Stimulated activated naive B cell treated with anti-CD40 and anti-IgM and Interleukin-4, amounts not matched to agents 10 μg/mL and 1 μg/mL and 100 μg/mL, for 72 hours (primary cell): ENCODE results near the gene MITF.
A peak's percentile ranks its signal among the peaks of the same experiment; 100 is the strongest.

Experiments
- ATAC-seq, 2 donors: fragments of 150-1000 bp; cut with Tn5 transposase; replicated peaks; 2 replicates each; pipeline ENCODE4 v1.10.0; 2021; ENCODE audit warnings: moderate library complexity in 1 of 2
- DNase-seq: peaks from one replicate; pipeline ENCODE4 v3.0.0; 2021
- H3K27ac Mint-ChIP-seq: one replicate; pipeline ENCODE4 v1.8.0; 2022; ENCODE audit warnings: mild to moderate bottlenecking, mixed read lengths
- H3K27me3 Mint-ChIP-seq, 2 donors: one replicate each; pipeline ENCODE4 v1.8.0; 2022; ENCODE audit warnings: mixed read lengths in 2 of 2
- H3K36me3 Mint-ChIP-seq, 2 donors: one replicate each; pipeline ENCODE4 v1.8.0; 2022; ENCODE audit warnings: mixed read lengths in 2 of 2, mild to moderate bottlenecking in 1 of 2
- H3K4me1 Mint-ChIP-seq, 2 donors: one replicate each; pipeline ENCODE4 v1.8.0; 2022; ENCODE audit warnings: mixed read lengths in 2 of 2, mild to moderate bottlenecking in 1 of 2
- H3K4me3 Mint-ChIP-seq, 2 donors: one replicate each; pipeline ENCODE4 v1.8.0; 2022; ENCODE audit warnings: mild to moderate bottlenecking in 2 of 2, mixed read lengths in 2 of 2, moderate library complexity in 1 of 2
- H3K9me3 Mint-ChIP-seq, 2 donors: one replicate each; pipeline ENCODE4 v1.8.0; 2022; ENCODE audit warnings: mixed read lengths in 2 of 2, mild to moderate bottlenecking in 1 of 2

Gene MITF

DNA sequence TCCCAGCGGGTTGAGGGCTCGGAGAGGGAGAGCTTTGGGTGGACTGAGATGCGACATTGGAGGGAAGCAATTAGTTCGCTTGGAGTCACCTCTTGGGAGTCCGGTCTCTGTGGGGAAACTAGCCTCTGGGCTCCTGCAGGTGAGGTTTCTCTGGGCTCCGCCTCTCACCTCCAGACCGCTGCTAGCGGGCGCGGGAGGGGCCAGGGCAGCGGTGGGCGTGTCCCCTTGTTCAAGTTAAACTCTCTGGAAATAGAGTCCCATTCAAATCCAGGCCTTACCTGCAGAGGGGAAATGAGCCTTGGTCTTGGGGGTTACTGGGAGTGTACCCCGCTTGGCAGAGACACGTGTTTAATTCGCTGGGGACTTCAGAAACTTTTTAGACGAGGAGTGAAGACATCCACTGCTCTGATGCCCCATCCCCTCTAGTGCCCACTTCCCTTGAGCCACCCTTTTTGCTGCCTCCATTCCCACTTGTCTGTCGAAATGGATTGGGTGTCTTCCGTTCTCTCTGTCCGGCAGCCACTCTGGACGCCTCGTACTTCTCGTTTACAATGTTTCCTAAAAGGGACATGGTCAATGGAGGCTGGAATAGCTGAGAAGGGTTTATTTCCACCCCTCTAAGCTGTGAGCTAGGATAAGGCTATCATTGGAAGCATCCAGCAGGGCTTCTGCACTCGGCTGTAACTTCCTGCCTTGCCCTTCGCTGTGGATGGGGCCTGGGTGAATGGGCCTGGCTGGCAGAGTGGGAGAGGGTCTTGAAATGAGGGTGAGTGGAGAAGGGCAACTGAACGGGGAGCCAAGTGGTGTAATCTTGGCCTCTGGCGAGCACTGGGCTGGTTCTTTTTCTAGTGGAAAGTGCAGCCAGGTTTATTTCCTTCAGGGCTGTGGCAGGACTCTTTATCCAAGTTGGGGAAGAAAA, 1.1 kb downstream of the MITF start:
- H3K27ac Mint-ChIP-seq = no peak overlapping the region
- H3K36me3 Mint-ChIP-seq = no peaks in the 10 kb centered on the region
- peak overlapping the region; percentile 52 to 79 for H3K4me3 Mint-ChIP-seq
- H3K4me1 Mint-ChIP-seq = peaks cover 6 to 21% of the 10 kb centered on the region in 2 donors
- no peak for ATAC-seq
- no peaks in the 10 kb centered on the region for H3K9me3 Mint-ChIP-seq
- H3K27me3 Mint-ChIP-seq = peaks cover 51 to 57% of the 10 kb centered on the region in 2 donors
- no peak for DNase-seq

DNA sequence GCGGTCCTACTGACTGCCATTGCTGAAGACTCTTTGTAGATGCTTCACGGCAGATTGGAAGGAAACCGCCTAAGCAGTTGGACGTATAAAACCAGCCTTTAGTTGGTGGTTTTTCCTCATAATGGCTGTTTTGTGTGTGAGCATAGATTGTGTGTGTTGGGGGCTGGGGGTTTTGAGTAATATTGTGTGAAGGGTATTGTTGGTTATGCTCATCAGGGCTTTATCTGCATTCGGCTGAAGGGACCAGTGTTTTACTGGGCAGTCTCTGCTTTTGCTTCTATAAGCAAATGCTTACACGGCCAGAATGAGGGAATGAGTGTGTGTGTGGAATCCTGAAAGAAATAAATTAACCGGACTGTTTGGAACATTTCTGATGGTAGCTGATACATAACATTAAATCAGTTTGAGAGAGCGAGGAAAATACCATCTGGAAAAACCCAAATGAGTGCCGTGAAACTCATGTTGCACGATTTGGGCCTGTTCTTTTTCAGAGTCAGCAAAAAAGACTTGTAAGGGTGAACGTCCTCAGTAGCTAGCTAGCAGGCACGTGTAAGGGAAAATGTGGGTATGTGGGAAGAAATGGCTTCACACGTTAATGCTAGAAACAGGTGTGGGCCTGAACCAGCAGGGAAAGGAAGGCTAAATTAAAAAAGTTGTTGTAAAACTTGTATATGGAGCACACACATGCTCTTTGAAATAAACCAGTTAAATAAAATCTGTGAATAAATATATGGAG, 1.9 kb downstream of the MITF start:
- Mint-ChIP-seq H3K9me3 (no peaks in the 10 kb centered on the region), H3K4me1 (peaks cover 6 to 21% of the 10 kb centered on the region in 2 donors), H3K27me3 (peaks cover 47 to 57% of the 10 kb centered on the region in 2 donors), H3K4me3 (no peak overlapping the region), H3K36me3 (no peaks in the 10 kb centered on the region), H3K27ac (no peak overlapping the region)
- DNase-seq (no peak), ATAC-seq (no peak)

DNA sequence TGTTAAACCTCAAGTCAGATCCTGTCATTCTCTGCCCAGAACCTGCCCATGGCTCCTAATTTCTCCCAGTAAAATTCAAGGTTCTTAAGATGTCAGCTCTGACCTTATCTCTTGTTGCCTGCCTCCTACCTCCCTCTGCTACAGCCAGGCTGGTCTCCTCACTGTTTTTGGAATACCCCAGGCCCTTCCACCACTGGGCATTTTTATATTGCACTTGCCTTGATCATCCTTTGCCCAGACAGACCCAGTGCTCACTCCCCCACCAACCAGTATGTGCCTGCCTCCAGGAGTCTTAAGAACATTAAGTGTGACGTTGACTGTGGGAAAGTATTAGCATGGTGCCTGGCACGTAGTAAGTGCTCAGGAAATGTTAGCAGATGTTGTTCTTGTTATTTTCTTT, 3.1 kb downstream of the MITF start:
- Mint-ChIP-seq H3K4me3 (no peak overlapping the region), H3K36me3 (no peaks in the 10 kb centered on the region), H3K9me3 (no peaks in the 10 kb centered on the region), H3K4me1 (peaks cover 6 to 21% of the 10 kb centered on the region in 2 donors), H3K27ac (no peak overlapping the region), H3K27me3 (peaks cover 41 to 49% of the 10 kb centered on the region in 2 donors)
- DNase-seq (no peak), ATAC-seq (no peak)

DNA sequence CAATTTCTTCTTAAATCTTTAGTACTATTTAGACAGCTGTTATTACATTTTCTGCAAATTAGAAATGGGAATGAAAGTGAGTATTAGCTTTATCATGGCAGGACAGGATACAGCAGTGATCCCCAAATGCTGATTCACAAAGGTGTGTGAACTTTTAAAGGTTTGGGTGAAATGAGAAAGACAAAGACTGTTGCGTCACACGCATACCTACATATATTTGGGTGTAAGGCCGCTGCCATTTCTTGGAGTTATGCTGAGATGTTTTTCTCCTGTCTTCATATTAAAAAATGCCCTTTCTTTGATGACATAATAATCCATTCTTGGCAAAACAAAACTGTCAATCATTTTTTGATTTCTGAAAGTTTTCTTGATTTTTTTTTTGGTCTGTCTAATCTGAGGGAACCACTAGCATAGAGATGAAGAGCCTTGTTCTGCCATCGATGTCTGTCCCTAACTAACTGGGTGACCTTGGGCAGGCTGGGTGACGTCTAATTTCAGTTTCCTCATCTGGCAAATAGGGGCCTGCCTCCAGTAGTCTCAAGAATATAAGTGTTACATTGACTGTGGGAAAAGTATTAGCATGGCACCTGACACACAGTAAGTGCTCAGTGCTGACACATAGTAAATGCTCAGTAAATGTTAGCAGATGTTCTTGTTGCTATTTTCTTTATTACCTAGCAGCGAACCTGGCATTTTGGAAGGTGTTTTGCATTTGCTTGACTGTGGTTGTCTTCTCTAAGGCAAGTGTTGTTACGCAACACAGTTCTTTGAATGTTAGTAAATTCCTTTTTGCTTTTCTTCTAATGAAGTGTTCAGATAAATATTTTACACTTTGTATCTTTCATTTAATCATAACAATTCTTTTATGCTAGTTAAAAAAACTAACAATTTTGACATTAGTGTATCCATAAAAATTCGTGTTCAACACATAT, 5.0 kb downstream of the MITF start:
- no peak overlapping the region for H3K4me3 Mint-ChIP-seq
- H3K27ac Mint-ChIP-seq = no peak overlapping the region
- DNase-seq (no peak), ATAC-seq (no peak)
- H3K27me3 Mint-ChIP-seq = peaks cover 27 to 33% of the 10 kb centered on the region in 2 donors
- H3K9me3 Mint-ChIP-seq = no peaks in the 10 kb centered on the region
- H3K36me3 Mint-ChIP-seq = no peaks in the 10 kb centered on the region
- peaks cover 7 to 23% of the 10 kb centered on the region in 2 donors for H3K4me1 Mint-ChIP-seq

DNA sequence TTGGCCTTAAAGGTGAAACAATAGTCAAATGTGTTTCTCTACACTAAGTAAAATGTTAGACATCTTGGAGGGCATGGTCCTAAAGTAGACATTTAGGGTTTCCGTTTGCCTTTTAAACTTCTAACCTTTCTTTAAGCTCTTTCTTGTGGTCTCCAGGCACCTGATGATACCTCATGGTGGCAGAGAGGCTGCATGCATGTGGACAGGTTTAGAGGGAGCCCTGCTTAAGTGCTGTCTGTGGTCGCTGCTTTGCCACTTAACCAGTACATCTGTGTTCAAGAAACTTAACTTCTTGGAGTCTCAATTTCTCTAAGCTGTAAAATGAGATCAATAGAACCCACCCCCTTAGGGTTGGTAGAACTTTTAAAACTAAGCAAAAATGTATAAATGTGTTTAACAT, 6.2 kb downstream of the MITF start:
- H3K27ac Mint-ChIP-seq = no peak overlapping the region
- DNase-seq (no peak), ATAC-seq (no peak)
- peaks cover 6 to 13% of the 10 kb centered on the region in 2 donors for H3K4me1 Mint-ChIP-seq
- H3K36me3 Mint-ChIP-seq = no peaks in the 10 kb centered on the region
- no peaks in the 10 kb centered on the region for H3K9me3 Mint-ChIP-seq
- no peak overlapping the region for H3K4me3 Mint-ChIP-seq
- H3K27me3 Mint-ChIP-seq = peaks cover 18 to 21% of the 10 kb centered on the region in 2 donors

DNA sequence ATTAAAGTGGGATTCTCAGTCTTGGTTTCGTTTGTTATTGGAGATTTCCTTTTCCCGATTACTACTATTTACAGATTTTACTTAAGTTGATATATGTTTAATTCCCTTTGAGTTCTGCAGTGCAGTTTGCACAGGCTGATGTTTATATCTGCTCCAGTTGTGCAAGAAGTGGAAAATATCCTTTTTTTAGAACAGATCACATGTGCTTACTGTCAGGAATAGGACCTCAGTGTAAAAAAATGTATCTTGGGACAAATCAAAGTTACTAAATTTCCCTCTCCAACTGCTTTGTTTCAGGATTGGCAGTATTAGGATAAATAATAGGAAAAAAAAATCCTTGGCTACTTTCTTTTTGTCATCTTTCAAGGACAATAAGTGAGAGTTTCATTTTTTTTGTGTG, 6.9 kb downstream of the MITF start:
- DNase-seq (no peak), ATAC-seq (no peak)
- H3K36me3 Mint-ChIP-seq = no peaks in the 10 kb centered on the region
- H3K9me3 Mint-ChIP-seq = no peaks in the 10 kb centered on the region
- H3K4me1 Mint-ChIP-seq = peaks cover 3 to 10% of the 10 kb centered on the region in 2 donors
- H3K4me3 Mint-ChIP-seq = no peak overlapping the region
- H3K27me3 Mint-ChIP-seq = peaks cover 12 to 15% of the 10 kb centered on the region in 2 donors
- H3K27ac Mint-ChIP-seq = no peak overlapping the region

DNA sequence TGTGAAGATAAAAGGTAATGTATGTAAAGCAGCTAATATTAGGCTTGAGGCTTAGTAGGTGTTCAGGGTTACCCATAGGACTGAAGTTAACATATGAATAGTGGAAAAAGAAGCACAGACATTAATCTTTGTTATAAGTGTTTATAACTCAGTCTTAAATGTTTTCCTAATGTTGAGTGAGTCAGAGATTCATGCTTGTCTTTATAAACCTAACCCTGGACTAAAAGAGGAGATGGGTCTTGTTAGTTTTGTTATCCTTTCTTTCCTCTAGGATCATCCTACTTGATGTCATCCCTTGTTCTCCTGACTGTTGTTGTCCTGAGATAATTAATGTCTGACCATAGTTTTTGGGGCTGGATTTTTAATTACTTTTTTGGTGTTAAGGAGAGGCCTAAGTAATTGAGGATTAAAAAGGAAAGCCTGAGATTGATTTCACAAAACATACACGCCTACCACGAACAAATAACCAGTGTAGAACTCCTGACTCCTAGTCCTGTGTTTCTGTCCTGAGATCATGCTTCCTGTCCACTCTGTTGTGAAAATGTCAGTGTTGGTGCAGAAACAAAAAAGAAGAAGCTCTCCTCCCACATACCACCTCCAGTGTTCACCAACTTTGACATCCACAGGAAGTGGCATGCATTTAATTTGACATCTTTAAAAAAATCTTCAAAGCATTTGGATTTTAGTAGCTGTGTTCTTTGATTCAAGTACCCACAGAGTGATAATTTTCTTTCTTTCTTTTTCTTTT, 8.4 kb downstream of the MITF start:
- Mint-ChIP-seq H3K27ac (no peak overlapping the region), H3K4me1 (peaks cover 3 to 10% of the 10 kb centered on the region in 2 donors), H3K27me3 (peaks cover 0 to under 1% of the 10 kb centered on the region in 2 donors), H3K9me3 (no peaks in the 10 kb centered on the region), H3K36me3 (no peaks in the 10 kb centered on the region), H3K4me3 (no peak overlapping the region)
- ATAC-seq (no peak), DNase-seq (no peak)

DNA sequence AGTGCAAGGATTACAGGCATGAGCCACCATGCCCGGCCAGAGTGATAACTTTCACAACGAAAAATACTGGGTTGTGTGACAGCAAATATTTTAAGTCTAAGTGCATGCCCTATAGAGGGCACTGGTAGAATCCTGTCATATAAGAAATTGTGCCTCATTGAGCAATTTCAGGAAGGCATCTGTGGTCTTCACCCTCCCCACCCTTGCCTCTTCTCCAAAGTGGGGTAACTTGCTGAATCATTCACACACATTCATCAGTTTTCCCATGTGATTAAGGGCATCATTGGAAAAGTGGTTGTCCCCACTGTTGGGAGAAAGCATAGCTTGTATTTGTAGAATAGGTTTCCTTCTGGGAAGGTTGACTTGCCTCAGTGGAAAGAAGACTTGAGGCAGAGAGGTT, 9.2 kb downstream of the MITF start:
- H3K4me1 Mint-ChIP-seq = peaks cover 3 to 10% of the 10 kb centered on the region in 2 donors
- no peaks in the 10 kb centered on the region for H3K36me3 Mint-ChIP-seq
- no peak for ATAC-seq
- no peak overlapping the region for H3K27ac Mint-ChIP-seq
- H3K4me3 Mint-ChIP-seq = no peak overlapping the region
- no peak for DNase-seq
- H3K9me3 Mint-ChIP-seq = peaks cover under 1 to 5% of the 10 kb centered on the region in 2 donors
- H3K27me3 Mint-ChIP-seq = no peaks in the 10 kb centered on the region

DNA sequence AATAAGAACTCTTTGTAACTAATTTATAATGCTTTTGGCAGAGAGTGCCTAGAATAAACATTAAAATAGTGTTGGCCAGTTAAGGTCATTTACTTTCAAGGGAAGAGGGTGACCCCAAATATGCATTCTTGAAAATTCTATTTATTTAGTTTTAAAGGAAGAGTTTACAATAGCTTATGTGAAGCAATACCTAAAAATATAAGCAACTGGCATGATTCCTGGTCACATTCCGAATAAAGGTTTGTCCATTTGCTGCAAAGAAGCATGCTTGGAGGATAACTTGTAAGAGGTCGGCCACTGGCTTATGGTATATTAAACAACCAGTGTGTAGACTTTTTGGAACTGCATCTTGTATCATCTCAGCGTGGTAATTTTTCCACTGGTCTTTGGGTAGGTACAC, 10.2 kb downstream of the MITF start:
- H3K4me3 Mint-ChIP-seq = no peak overlapping the region
- peaks cover 3 to 10% of the 10 kb centered on the region in 2 donors for H3K4me1 Mint-ChIP-seq
- H3K27ac Mint-ChIP-seq = no peak overlapping the region
- H3K27me3 Mint-ChIP-seq = no peaks in the 10 kb centered on the region
- peaks cover 5 to 8% of the 10 kb centered on the region in 2 donors for H3K9me3 Mint-ChIP-seq
- H3K36me3 Mint-ChIP-seq = no peaks in the 10 kb centered on the region
- DNase-seq (no peak), ATAC-seq (no peak)

DNA sequence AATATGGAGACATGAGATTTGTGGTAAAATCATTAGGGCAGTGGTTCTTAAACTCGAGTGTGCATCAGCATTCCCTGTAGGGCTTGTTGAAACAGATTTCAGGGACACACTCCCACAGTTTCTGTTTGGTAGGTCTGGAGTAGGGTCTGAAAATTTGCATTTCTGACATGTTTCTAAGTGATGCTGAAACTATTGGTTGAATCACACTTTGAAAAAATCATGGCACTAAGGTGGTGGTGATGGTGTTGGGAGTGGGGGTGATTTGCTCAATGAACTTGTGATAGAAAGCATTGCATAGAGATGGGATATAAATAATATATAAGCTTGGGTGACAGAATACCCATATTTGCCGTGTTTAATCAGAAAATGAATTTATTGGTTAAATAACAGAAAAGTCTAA, 11.3 kb downstream of the MITF start:
- DNase-seq = no peak
- Mint-ChIP-seq H3K4me1 (peaks cover 3 to 10% of the 10 kb centered on the region in 2 donors), H3K36me3 (no peaks in the 10 kb centered on the region), H3K27me3 (no peaks in the 10 kb centered on the region), H3K4me3 (no peak overlapping the region), H3K27ac (no peak overlapping the region), H3K9me3 (peaks cover 5 to 8% of the 10 kb centered on the region in 2 donors)
- no peak for ATAC-seq

DNA sequence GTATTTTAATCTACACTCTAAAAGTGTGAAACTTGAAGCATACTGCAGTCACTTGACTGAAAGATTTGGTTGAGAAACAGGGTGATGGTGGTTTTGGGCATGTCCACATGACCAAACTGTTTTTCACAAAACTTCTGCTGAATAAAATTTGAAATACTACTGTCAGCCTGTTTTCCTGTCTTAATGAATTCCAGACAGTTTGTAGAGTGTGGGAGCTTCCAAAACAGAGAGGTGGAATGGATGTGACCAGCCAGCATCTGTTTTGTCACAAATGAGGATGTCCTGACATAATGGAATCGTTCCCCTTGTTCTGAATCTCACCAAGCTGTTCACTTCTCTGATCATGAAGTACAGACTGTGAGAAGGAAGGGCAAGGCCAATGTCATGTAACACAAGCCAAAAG, 11.8 kb downstream of the MITF start:
- DNase-seq (no peak), ATAC-seq (no peak)
- Mint-ChIP-seq H3K27me3 (no peaks in the 10 kb centered on the region), H3K36me3 (no peaks in the 10 kb centered on the region), H3K9me3 (peaks cover 5 to 8% of the 10 kb centered on the region in 2 donors), H3K4me3 (no peak overlapping the region), H3K4me1 (peaks cover 3 to 10% of the 10 kb centered on the region in 2 donors), H3K27ac (no peak overlapping the region)

DNA sequence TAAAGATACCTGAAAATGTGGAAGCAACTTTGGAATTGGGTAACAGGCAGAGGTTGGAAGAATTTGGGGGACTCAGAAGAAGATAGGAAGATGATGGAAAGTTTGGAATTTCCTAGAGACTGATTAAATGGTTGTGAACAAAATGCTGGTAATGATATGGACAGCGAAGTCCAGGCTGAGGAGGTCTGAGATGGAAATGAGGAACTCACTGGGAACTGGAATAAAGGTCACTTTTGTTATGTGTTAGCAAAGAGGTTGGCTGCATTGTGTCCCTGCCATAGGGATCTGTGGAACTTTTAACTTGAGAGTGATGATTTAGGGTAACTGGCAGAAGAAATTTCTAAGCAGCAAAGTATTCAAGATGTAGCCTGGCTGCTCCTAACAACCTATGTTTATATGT, 13.0 kb downstream of the MITF start:
- Mint-ChIP-seq H3K27me3 (no peaks in the 10 kb centered on the region), H3K4me1 (peaks cover 3 to 10% of the 10 kb centered on the region in 2 donors), H3K4me3 (no peak overlapping the region), H3K36me3 (no peaks in the 10 kb centered on the region), H3K27ac (no peak overlapping the region), H3K9me3 (peaks cover 5 to 8% of the 10 kb centered on the region in 2 donors)
- no peak for DNase-seq
- no peak for ATAC-seq

DNA sequence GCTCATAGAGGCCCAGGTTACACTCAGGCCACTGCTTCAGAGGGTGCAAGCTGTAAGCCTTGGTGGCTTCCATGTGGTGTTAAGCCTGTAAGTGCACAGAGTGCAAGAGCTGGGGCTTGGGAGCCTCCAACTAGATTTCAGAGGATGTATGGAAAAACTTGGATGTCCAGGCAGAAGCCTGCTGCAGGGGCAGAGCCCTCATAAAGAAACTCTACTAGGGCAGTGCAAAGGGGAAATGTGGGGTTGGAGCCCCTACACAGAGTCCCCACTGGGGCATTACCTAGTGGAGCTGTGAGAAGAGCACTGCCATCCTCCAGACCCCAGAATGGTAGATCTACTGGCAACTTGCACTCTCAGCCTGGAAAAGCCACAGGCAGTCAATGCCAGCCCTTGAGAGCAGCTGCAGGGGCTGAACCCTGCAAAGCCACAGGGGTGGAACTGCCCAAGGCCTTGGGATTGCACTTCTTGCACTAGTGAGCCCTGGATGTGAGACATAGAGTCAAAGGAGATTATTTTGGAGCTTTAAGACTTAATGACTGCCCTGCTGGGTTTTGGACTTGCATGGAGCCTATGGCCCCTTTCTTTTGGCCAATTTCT, 14.0 kb downstream of the MITF start:
- no peak for ATAC-seq
- H3K27ac Mint-ChIP-seq = no peak overlapping the region
- H3K4me3 Mint-ChIP-seq = no peak overlapping the region
- no peaks in the 10 kb centered on the region for H3K27me3 Mint-ChIP-seq
- H3K4me1 Mint-ChIP-seq = peaks cover 0 to 1% of the 10 kb centered on the region in 2 donors
- no peak for DNase-seq
- peaks cover 5 to 8% of the 10 kb centered on the region in 2 donors for H3K9me3 Mint-ChIP-seq
- no peaks in the 10 kb centered on the region for H3K36me3 Mint-ChIP-seq
